LNCaP clone FGC (cell line): ENCODE data around the gene BLM.

Experiments
- DNase-seq: peaks from one replicate; pipeline ENCODE4 v3.0.0-alpha.2; 2011; ENCODE audit warnings: low read depth
- H3K4me3 ChIP-seq: 2 replicates; pipeline ENCODE4 v1.5.1; 2011; ENCODE audit warnings: mild to moderate bottlenecking, low read depth, low read length, control low read depth
- CTCF ChIP-seq: IDR thresholded peaks from 2 replicates; pipeline ENCODE4 v1.5.1; 2012; ENCODE audit warnings: mild to moderate bottlenecking; ENCODE audit not compliant: control insufficient read depth, insufficient read depth; ENCODE audit errors: extremely low read depth

Gene BLM

GRCh38 chr15:90751300-90751825 is 34.2 kb downstream of the BLM start:
- TF ChIP-seq CTCF, result no peak
- H3K4me3 ChIP-seq, result no peak overlapping the region
- no peak for DNase-seq

GRCh38 chr15:90756916-90757315 is 39.8 kb downstream of the BLM start:
- no peak for TF ChIP-seq CTCF

GRCh38 chr15:90757461-90757860 is 40.3 kb downstream of the BLM start:
- no peak overlapping the region for H3K4me3 ChIP-seq
- TF ChIP-seq CTCF, result no peak

More at GRCh38 chr15:90756916-90757315, 39.8 kb downstream of the BLM start:
- DNase-seq, result no peak
- no peak overlapping the region for H3K4me3 ChIP-seq

GRCh38 chr15:90760661-90761232 is 43.6 kb downstream of the BLM start:
- TF ChIP-seq CTCF, result no peak
- H3K4me3 ChIP-seq, result no peak overlapping the region
- no peak for DNase-seq

More at GRCh38 chr15:90757461-90757860, 40.3 kb downstream of the BLM start:
- DNase-seq, result no peak

GRCh38 chr15:90761629-90762028 is 44.5 kb downstream of the BLM start:
- no peak for TF ChIP-seq CTCF
- DNase-seq, result no peak
- no peak overlapping the region for H3K4me3 ChIP-seq

GRCh38 chr15:90762109-90762508 is 45.0 kb downstream of the BLM start:
- no peak for TF ChIP-seq CTCF
- DNase-seq, result no peak

More at GRCh38 chr15:90762109-90762508, 45.0 kb downstream of the BLM start:
- H3K4me3 ChIP-seq, result no peak overlapping the region
